IMR-90 (cell line): ENCODE data around the gene TAF4. TPM values are rescaled to one million over a fixed set of nuclear protein-coding genes. Genes with fewer than 3 reads are reported as not detected.

Experiments
- ATAC-seq: fragments of 200-7000 bp; cut with Tn5 transposase; 2 replicates; pipeline ENCODE4 v1.9.1; 2020; ENCODE audit warnings: low read depth, mild to moderate bottlenecking, moderate library complexity
- BruUV-seq: library from RNA; stranded (reverse); fragments of 400-500 nt; replicated peaks from 2 replicates; lab custom pipeline; 2021; lab: Mats Ljungman, UMichigan
- CTCF ChIA-PET: fragments of 300-600 bp; formaldehyde crosslinking; extraction: SDS; loops from one replicate; lab custom pipeline; 2021; ENCODE audit warnings: antibody characterized with exemption; lab: Yijun Ruan, JAX
- POLR2A ChIA-PET: fragments of 300-600 bp; sonication (Branson Sonifier 250); formaldehyde crosslinking; loops from one replicate; lab custom pipeline; 2022; ENCODE audit warnings: antibody characterized with exemption; ENCODE audit not compliant: unreplicated experiment; lab: Charles Lee
- DNase-seq: peaks from one replicate; pipeline ENCODE4 v3.0.0; 2013
- H2AFZ ChIP-seq: replicated peaks from 2 replicates; pipeline ENCODE3; 2013; ENCODE audit warnings: low read length, mild to moderate bottlenecking; ENCODE audit not compliant: poor library complexity
- H2AK5ac ChIP-seq: 2 replicates; pipeline ENCODE4 v1.6.1; 2013; ENCODE audit warnings: low read depth, low read length, inconsistent platforms
- H2AK9ac ChIP-seq: replicated peaks from 2 replicates; pipeline ENCODE3; 2013; ENCODE audit warnings: mild to moderate bottlenecking, low read depth, low read length, moderate library complexity; ENCODE audit not compliant: poor library complexity
- H2BK120ac ChIP-seq: 2 replicates; pipeline ENCODE4 v1.6.1; 2013; ENCODE audit warnings: low read depth, low read length, inconsistent platforms
- H2BK15ac ChIP-seq: 3 replicates; pipeline ENCODE4 v1.6.1; 2013; ENCODE audit warnings: low read depth, low read length, inconsistent platforms
- H2BK20ac ChIP-seq: 2 replicates; pipeline ENCODE4 v1.6.1; 2013; ENCODE audit warnings: low read depth, mild to moderate bottlenecking, inconsistent platforms, low read length, moderate library complexity
- H2BK5ac ChIP-seq: 2 replicates; pipeline ENCODE4 v1.6.1; 2013; ENCODE audit warnings: mild to moderate bottlenecking, low read depth, low read length, inconsistent platforms; ENCODE audit not compliant: poor library complexity, severe bottlenecking
- H3K14ac ChIP-seq: replicated peaks from 2 replicates; pipeline ENCODE4 v1.6.1; 2013; ENCODE audit warnings: low read depth, low read length, inconsistent platforms
- H3K18ac ChIP-seq: 2 replicates; pipeline ENCODE4 v1.6.1; 2013; ENCODE audit warnings: low read depth, low read length, control low read depth
- H3K23ac ChIP-seq: 2 replicates; pipeline ENCODE4 v1.6.1; 2013; ENCODE audit warnings: low read depth, low read length, inconsistent platforms
- H3K27ac ChIP-seq: 2 replicates; pipeline ENCODE4 v1.5.1; 2013; ENCODE audit warnings: mild to moderate bottlenecking, control low read depth, low read length; ENCODE audit not compliant: insufficient read depth
- H3K27me3 ChIP-seq: 2 replicates; pipeline ENCODE4 v1.6.1; 2013; ENCODE audit warnings: low read length; ENCODE audit not compliant: control insufficient read depth, insufficient read depth
- H3K36me3 ChIP-seq: 2 replicates; pipeline ENCODE4 v1.6.1; 2013; ENCODE audit warnings: low read length, mixed read lengths; ENCODE audit not compliant: control insufficient read depth, insufficient read depth
- H3K4ac ChIP-seq: 2 replicates; pipeline ENCODE4 v1.6.1; 2013; ENCODE audit warnings: low read depth, low read length, inconsistent platforms
- H3K4me1 ChIP-seq: 2 replicates; pipeline ENCODE4 v1.6.1; 2013; ENCODE audit warnings: low read length, mixed read lengths; ENCODE audit not compliant: control insufficient read depth, insufficient read depth
- H3K4me2 ChIP-seq: 2 replicates; pipeline ENCODE4 v1.6.1; 2013; ENCODE audit warnings: low read depth, mild to moderate bottlenecking, control low read depth, low read length, moderate library complexity
- H3K4me3 ChIP-seq: 2 replicates; pipeline ENCODE4 v1.5.1; 2013; ENCODE audit warnings: low read depth, mild to moderate bottlenecking, control low read depth, low read length, moderate library complexity; ENCODE audit not compliant: insufficient read depth
- H3K56ac ChIP-seq: 2 replicates; pipeline ENCODE4 v1.6.1; 2013; ENCODE audit warnings: low read length, inconsistent platforms; ENCODE audit not compliant: insufficient read depth; ENCODE audit errors: extremely low read depth
- H3K79me1 ChIP-seq, 2 experiments: 2 replicates each; pipeline ENCODE4 v1.6.1; 2013; ENCODE audit warnings: low read length in 2 of 2, inconsistent platforms in 1 of 2, low read depth in 1 of 2
- H3K9ac ChIP-seq: 2 replicates; pipeline ENCODE4 v1.6.1; 2013; ENCODE audit warnings: low read depth, low read length, control low read depth
- H3K9me1 ChIP-seq: 2 replicates; pipeline ENCODE4 v1.6.1; 2013; ENCODE audit warnings: low read length, inconsistent platforms; ENCODE audit not compliant: insufficient read depth
- H3K9me3 ChIP-seq: 2 replicates; pipeline ENCODE4 v1.6.1; 2013; ENCODE audit warnings: low read length; ENCODE audit not compliant: control insufficient read depth, insufficient read depth
- H4K20me1 ChIP-seq: 2 replicates; pipeline ENCODE4 v1.6.1; 2013; ENCODE audit warnings: low read length, inconsistent platforms; ENCODE audit not compliant: insufficient read depth
- H4K5ac ChIP-seq: 2 replicates; pipeline ENCODE4 v1.6.1; 2013; ENCODE audit warnings: mild to moderate bottlenecking, low read depth, low read length, control low read depth
- H4K8ac ChIP-seq, 2 experiments: 2 replicates each; pipeline ENCODE4 v1.6.1; 2013; ENCODE audit warnings: low read depth in 2 of 2, low read length in 2 of 2, control low read depth in 1 of 2, inconsistent platforms in 1 of 2
- H4K91ac ChIP-seq: 2 replicates; pipeline ENCODE4 v1.6.1; 2013; ENCODE audit warnings: low read depth, low read length, inconsistent platforms; ENCODE audit not compliant: insufficient read depth
- BHLHE40 ChIP-seq: fragments of 150-350 bp; IDR thresholded peaks from 2 replicates; pipeline ENCODE4 v1.6.1; 2016; ENCODE audit warnings: mild to moderate bottlenecking, low read depth, low read length
- CHD1 ChIP-seq: IDR thresholded peaks from 2 replicates; pipeline ENCODE4 v1.6.1; 2012; ENCODE audit warnings: low read depth, low read length, improper control_type of control experiment
- CTCF ChIP-seq: conservative IDR thresholded peaks from 2 replicates; pipeline ENCODE4 v1.5.1; 2012; ENCODE audit warnings: mild to moderate bottlenecking, low read depth, low read length, improper control_type of control experiment
- ELK1 ChIP-seq: fragments of 150-350 bp; IDR thresholded peaks from 2 replicates; pipeline ENCODE4 v1.6.1; 2016; ENCODE audit warnings: low read depth, mild to moderate bottlenecking, low read length, moderate library complexity, borderline replicate concordance
- FOS ChIP-seq: fragments of 150-350 bp; IDR thresholded peaks from 2 replicates; pipeline ENCODE4 v1.6.1; 2016; ENCODE audit warnings: low read depth, low read length
- MAFK ChIP-seq: IDR thresholded peaks from 2 replicates; pipeline ENCODE4 v1.6.1; 2012; ENCODE audit warnings: low read depth, low read length, improper control_type of control experiment
- POLR2A ChIP-seq: IDR thresholded peaks from 2 replicates; pipeline ENCODE4 v1.6.1; 2012; ENCODE audit warnings: mild to moderate bottlenecking, low read depth, low read length
- RAD21 ChIP-seq: IDR thresholded peaks from 2 replicates; pipeline ENCODE4 v1.6.1; 2012; ENCODE audit warnings: low read length, improper control_type of control experiment
- RCOR1 ChIP-seq: IDR thresholded peaks from 2 replicates; pipeline ENCODE4 v1.6.1; 2012; ENCODE audit warnings: mild to moderate bottlenecking, low read length, improper control_type of control experiment; ENCODE audit not compliant: insufficient replicate concordance
- RFX5 ChIP-seq: IDR thresholded peaks from 2 replicates; pipeline ENCODE4 v1.8.0; 2012; ENCODE audit warnings: low read depth, mild to moderate bottlenecking, low read length, moderate library complexity
- SMC3 ChIP-seq: fragments of 150-350 bp; IDR thresholded peaks from 2 replicates; pipeline ENCODE4 v1.6.1; 2016; ENCODE audit warnings: low read depth, mild to moderate bottlenecking, antibody characterized with exemption, low read length, moderate library complexity
- USF2 ChIP-seq: fragments of 150-350 bp; IDR thresholded peaks from 2 replicates; pipeline ENCODE4 v1.6.1; 2017; ENCODE audit warnings: mild to moderate bottlenecking, antibody characterized with exemption, low read length, low read depth
- WGBS, 2 experiments: methylation state at CpG; one replicate each; pipeline versions ENCODE4 v1.1.5 to v1.1.7; 2013; ENCODE audit warnings: missing lambda C conversion rate in 2 of 2; ENCODE audit not compliant: insufficient read length in 1 of 2; ENCODE audit errors: extremely low coverage in 2 of 2; 5-methylcytosine and 5-hydroxymethylcytosine counted together
- dilution Hi-C: fragments of 300-500 bp; cut with HindIII; formaldehyde crosslinking; loops from one replicate; pipeline ENCODE4 v1.14.3; 2018; ENCODE audit warnings: low sequenced_read_pairs; ENCODE audit not compliant: unreplicated experiment
- in situ Hi-C: fragments of 300-500 bp; cut with MboI; formaldehyde crosslinking; loops from 3 replicates; pipeline ENCODE4 v1.14.3; 2019; ENCODE audit warnings: low sequenced_read_pairs, inconsistent platforms, mixed read lengths
- intact Hi-C: fragments of 100-400 bp; cut with micrococcal nuclease; formaldehyde crosslinking; loops from 2 replicates; pipeline ENCODE4 v1.10.0; 2022
- polyA plus RNA-seq, 3 experiments: library from polyadenylated mRNA; depleted of rRNA; stranded (reverse); fragments of >200 nt; gene quantifications; 2 replicates each; pipeline ENCODE4 v1.2.3, GENCODE V29; 2012; ENCODE audit warnings: low replicate concordance in 1 of 3
- total RNA-seq: library from RNA; depleted of rRNA; stranded (reverse); fragments of >200 nt; gene quantifications from 2 replicates; pipeline ENCODE4 v1.2.3, GENCODE V29; 2012

The TAF4 gene
- total and polyA plus RNA-seq, 2 of the 4 experiments (the other 2 are of a cell fraction): 1.4 to 5.1 TPM

- DNase-seq (no peak), ATAC-seq (no peak)
- Histone ChIP-seq H3K9me3 (no peaks in the 10 kb centered on the region), H2AFZ (no peak overlapping the region), H2BK20ac (no peak overlapping the region), H4K5ac (no peak overlapping the region), H3K23ac (peak overlapping the region; percentile 16; the same call in 1 of the 2 replicates), H3K4me1 (peaks cover 14% of the 10 kb centered on the region), H4K91ac (no peak overlapping the region), H3K4ac (no peak overlapping the region), H3K4me3 (no peak overlapping the region), H3K9ac (no peak overlapping the region), H3K14ac (no peak overlapping the region), H3K9me1 (no peaks in the 10 kb centered on the region; the same call in 1 of the 2 replicates), H3K79me1 (peaks cover 33 to 68% of the 10 kb centered on the region in 2 experiments), H2AK5ac (no peak overlapping the region), H3K4me2 (no peak overlapping the region), H3K27ac (no peak overlapping the region), H2BK120ac (no peak overlapping the region), H4K20me1 (peaks cover 62% of the 10 kb centered on the region), H3K56ac (no peak overlapping the region), H2AK9ac (no peak overlapping the region), H2BK5ac (no peak overlapping the region), H2BK15ac (no peak overlapping the region), H3K36me3 (0 out of 2 replicates have a peak, but pooled peaks cover 1% of the 10 kb centered on the region), H3K18ac (no peak overlapping the region), H3K27me3 (no peaks in the 10 kb centered on the region), H4K8ac (no peak overlapping the region)
- WGBS, 2 experiments: 90% methylated on average over 4 of the region's 12 CpGs; no CpG with 5 or more reads in 1 of the 2 experiments
- in situ Hi-C loops: no loop called here
- dilution Hi-C loops: no loop called here
- intact Hi-C loops: loop anchor here (5.0 kb wide), 1 partner anchor 34 kb away; no protein-coding TSS in a partner anchor
- no TSS peak for BruUV-seq
- ChIA-PET CTCF (interaction anchor here (0.6 kb wide), 1 partner anchor 35 kb away, joined by 3 read pairs; no protein-coding TSS in a partner anchor), POLR2A (no interaction called here)
- TF ChIP-seq CTCF: no peak
- TF ChIP-seq POLR2A: no peak
- TF ChIP-seq FOS: no peak
- TF ChIP-seq RFX5: no peak
- no peak for TF ChIP-seq RCOR1
- TF ChIP-seq BHLHE40: no peak
- no peak for TF ChIP-seq ELK1
- TF ChIP-seq USF2: no peak
- no peak for TF ChIP-seq MAFK
- no peak for TF ChIP-seq CHD1
- no peak for TF ChIP-seq RAD21
- no peak for TF ChIP-seq SMC3
These were observed 4.8 kb downstream of the TAF4 start for GRCh38 chr20:62060631-62061541.
